ENCODE measurements around the gene LRP1B. TPM values are rescaled to one million over a fixed set of nuclear protein-coding genes. Genes with fewer than 3 reads are reported as not detected.

Gene LRP1B
- total RNA-seq, 4 donors from 2014 or later, result 37.1 to 82.7 (median 50.9) TPM

DNA sequence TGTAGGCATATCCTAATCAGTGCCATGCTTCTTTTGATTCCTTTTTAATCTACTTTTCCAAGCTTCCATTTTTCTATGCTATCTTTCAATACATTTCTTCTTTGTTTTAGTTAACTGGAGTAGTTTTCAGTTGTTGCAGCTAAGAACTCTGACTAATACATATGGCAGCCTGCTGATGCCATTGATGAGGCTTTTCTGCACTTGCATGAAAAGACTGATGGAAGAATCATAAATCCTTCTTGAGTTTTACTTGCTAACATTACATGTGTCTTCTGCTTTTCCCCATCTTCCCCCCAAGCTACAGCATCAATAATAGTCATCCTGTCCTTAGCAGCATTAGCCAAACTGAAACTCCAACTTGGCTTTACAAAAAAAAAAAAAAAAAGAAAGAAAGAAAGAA lies 203.3 kb downstream of the LRP1B start:
- no peaks in the 10 kb centered on the region for H3K27me3 ChIP-seq
- H3K9me3 ChIP-seq, result no peaks in the 10 kb centered on the region
- TF ChIP-seq, protein P1, sequence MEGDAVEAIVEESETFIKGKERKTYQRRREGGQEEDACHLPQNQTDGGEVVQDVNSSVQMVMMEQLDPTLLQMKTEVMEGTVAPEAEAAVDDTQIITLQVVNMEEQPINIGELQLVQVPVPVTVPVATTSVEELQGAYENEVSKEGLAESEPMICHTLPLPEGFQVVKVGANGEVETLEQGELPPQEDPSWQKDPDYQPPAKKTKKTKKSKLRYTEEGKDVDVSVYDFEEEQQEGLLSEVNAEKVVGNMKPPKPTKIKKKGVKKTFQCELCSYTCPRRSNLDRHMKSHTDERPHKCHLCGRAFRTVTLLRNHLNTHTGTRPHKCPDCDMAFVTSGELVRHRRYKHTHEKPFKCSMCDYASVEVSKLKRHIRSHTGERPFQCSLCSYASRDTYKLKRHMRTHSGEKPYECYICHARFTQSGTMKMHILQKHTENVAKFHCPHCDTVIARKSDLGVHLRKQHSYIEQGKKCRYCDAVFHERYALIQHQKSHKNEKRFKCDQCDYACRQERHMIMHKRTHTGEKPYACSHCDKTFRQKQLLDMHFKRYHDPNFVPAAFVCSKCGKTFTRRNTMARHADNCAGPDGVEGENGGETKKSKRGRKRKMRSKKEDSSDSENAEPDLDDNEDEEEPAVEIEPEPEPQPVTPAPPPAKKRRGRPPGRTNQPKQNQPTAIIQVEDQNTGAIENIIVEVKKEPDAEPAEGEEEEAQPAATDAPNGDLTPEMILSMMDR (IDR thresholded peaks at IDR 0.05), result no peak
- TF ChIP-seq POLR2A (IDR thresholded peaks at IDR 0.05), result no peak
- H3K36me3 ChIP-seq, result no peaks in the 10 kb centered on the region
- intact Hi-C loops (cut with DNase I), result no loop called here
- no peak for DNase-seq
- H3K27ac ChIP-seq, result no peak overlapping the region
- no peak overlapping the region for H3K4me3 ChIP-seq (replicated peaks in 1 of 3)
- peaks cover 0 to 3% of the 10 kb centered on the region in 2 donors for H3K4me1 ChIP-seq

DNA sequence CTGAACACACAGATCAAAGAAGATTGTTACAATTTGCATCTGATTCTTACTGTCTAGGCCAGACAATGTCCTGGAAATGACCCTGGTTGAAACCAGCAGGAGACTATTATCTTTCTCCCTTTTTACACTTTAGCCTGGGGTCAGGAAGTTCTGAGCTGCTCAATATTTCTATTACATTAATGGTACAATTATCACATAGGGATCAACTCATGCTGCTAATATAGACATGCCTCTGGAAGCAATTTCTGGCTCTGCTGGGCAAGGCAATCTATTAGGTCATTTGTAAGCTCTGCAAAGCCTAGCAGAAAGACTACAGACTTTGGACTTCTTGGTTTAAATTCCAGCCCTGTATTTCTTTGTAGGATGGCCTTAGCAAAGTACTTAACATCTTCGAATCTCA lies 205.3 kb downstream of the LRP1B start:
- intact Hi-C loops (cut with DNase I), result no loop called here
- Histone ChIP-seq H3K27me3 (no peaks in the 10 kb centered on the region), H3K27ac (no peak overlapping the region), H3K4me3 (replicated peaks in 1 of 3) (no peak overlapping the region), H3K9me3 (no peaks in the 10 kb centered on the region), H3K36me3 (no peaks in the 10 kb centered on the region), H3K4me1 (no peaks in the 10 kb centered on the region)
- TF ChIP-seq, protein P1 (IDR thresholded peaks at IDR 0.05), result no peak
- no peak for TF ChIP-seq POLR2A (IDR thresholded peaks at IDR 0.05)
- WGBS, 2 donors, result 71 to 79% methylated on average over 1 of the region's 1 CpG
- DNase-seq, result no peak

DNA sequence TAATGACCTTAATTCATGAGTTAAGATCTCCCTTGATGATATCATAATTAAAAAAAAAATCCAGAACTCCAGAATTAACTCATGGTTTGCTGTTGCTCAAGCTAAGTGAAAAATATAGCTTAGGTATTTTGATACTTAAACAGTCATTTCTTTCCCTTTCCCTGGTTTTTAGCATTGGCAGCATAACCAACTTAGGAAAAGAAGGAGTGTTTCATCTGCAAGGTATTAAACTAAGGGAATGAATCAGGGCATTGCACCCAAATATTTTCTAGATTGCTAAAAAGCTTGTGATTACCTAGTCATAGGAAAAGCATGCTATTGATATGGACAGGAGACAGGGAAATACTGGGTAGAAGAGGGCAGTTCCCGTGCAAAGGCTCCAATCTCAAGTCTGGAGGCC lies 207.2 kb downstream of the LRP1B start:
- no peak for DNase-seq
- TF ChIP-seq, protein P1 (IDR thresholded peaks at IDR 0.05), result no peak
- TF ChIP-seq POLR2A (IDR thresholded peaks at IDR 0.05), result no peak
- Histone ChIP-seq H3K9me3 (no peaks in the 10 kb centered on the region), H3K36me3 (no peaks in the 10 kb centered on the region), H3K27ac (no peak overlapping the region), H3K4me3 (replicated peaks in 1 of 3) (no peak overlapping the region), H3K27me3 (no peaks in the 10 kb centered on the region), H3K4me1 (no peaks in the 10 kb centered on the region)
- intact Hi-C loops (cut with DNase I), result no loop called here
- 90 to 96% methylated on average over 1 of the region's 1 CpG for WGBS, 2 donors

DNA sequence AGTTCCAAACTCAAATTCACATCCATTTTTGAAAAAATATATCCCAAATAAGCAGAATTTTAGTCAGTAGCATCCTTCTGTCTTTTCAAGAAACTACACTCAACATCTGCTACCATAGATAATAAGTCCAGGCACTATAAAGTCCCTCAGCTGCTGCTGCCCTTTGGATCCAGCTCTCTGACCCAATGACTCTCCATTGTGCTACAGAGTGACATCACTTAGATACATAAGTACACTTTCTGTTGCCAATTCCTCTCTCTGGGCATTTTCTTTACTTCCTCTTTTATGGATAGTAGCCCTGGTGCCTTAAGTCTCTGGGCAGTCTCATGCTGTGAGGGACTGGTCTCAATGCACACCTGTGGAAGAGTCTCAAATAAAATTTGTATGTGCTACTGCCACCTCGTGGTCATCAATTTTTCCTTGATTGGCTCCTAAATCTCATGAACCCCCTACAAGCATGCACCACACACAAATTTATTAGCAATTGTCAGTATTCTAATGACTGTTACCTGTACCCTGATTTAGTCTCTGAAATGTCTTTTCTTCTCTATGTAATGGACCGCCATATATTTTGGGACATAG lies 219.2 kb downstream of the LRP1B start:
- Histone ChIP-seq H3K36me3 (no peaks in the 10 kb centered on the region), H3K27me3 (no peaks in the 10 kb centered on the region), H3K9me3 (no peaks in the 10 kb centered on the region), H3K27ac (no peak overlapping the region), H3K4me1 (no peaks in the 10 kb centered on the region), H3K4me3 (replicated peaks in 1 of 3) (no peak overlapping the region)
- TF ChIP-seq POLR2A (IDR thresholded peaks at IDR 0.05), result no peak
- TF ChIP-seq, protein P1 (IDR thresholded peaks at IDR 0.05), result peak in 4 of 6 experiments; percentile 16 to 49 (median 46)
- peak; percentile 28 to 31 for DNase-seq
- WGBS, 2 donors, result 46 to 52% methylated on average over 2 of the region's 2 CpGs
- intact Hi-C loops (cut with DNase I), result no loop called here

DNA sequence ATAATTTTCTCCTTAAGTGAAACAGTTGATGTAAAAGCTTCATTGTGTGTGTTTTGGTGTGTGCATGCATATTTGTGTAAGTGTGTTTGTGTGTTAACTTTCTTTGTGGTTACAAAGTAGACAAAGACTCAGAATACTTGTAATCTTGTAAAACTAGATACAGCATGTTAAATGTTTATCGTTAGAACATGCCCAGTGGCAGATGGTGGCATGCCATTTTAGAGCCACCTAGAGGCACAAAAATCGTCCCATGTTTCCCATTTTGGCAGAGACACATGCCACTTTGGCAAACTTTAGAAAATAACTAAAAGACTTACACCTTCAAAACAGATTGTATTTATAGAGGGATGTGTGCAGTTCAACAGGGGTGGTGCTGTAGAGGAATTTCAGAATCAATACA lies 224.1 kb downstream of the LRP1B start:
- intact Hi-C loops (cut with DNase I), result no loop called here
- H3K4me3 ChIP-seq (replicated peaks in 1 of 3), result no peak overlapping the region
- H3K9me3 ChIP-seq, result no peaks in the 10 kb centered on the region
- DNase-seq, result no peak
- no peaks in the 10 kb centered on the region for H3K27me3 ChIP-seq
- H3K4me1 ChIP-seq, result no peaks in the 10 kb centered on the region
- 72 to 80% methylated on average over 2 of the region's 2 CpGs for WGBS, 2 donors
- H3K27ac ChIP-seq, result no peak overlapping the region
- H3K36me3 ChIP-seq, result no peaks in the 10 kb centered on the region
- TF ChIP-seq, protein P1 (IDR thresholded peaks at IDR 0.05), result no peak

Measured in thyroid gland (tissue), 4 donors.